Cardiac septum (tissue), 1 donor: ENCODE data around the gene ACP3. TPM values are rescaled to one million over a fixed set of nuclear protein-coding genes. Genes with fewer than 3 reads are reported as not detected.

Experiments
- DNase-seq: peaks from one replicate; pipeline ENCODE4 v3.0.0-alpha.2; 2020; ENCODE audit warnings: low spot score
- intact Hi-C: fragments of 100-400 bp; cut with DNase I; formaldehyde crosslinking; loops from one replicate; pipeline ENCODE4 v1.14.0; 2022
- total RNA-seq: library from RNA; stranded (reverse); fragmentation: NEBNext Ultra II Directional; extraction: Animal tissue kit (Norgen Biotek cat#: 25700); gene quantifications from one replicate; pipeline ENCODE4 v1.2.1, GENCODE V29; 2021
- donor health status: DM: no; HTN: no; CAD: no.

The ACP3 gene
- total RNA-seq, 1 donor from 2014 or later, result 0.78 TPM

DNA sequence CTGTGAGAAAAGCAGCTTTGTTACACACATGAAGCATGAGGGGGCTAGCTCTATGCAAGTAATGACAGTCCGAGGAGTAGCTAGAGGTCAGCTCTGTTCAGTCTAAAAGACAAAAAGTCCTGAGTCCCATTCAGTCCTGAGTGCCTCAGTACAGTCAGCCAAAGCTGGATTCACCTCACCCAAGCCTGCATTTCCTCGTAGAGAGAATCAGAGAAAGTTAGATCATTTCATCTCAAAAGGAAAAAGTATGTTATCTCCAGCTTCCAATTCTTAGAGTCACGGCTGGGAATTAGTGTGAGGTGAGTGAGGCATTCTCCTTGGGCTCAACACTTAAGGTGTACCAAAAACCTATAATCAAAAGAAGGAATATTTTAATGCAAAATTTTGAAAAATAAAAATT is 5.9 kb upstream of the ACP3 start:
- intact Hi-C loops, result no loop called here
- no peak for DNase-seq

DNA sequence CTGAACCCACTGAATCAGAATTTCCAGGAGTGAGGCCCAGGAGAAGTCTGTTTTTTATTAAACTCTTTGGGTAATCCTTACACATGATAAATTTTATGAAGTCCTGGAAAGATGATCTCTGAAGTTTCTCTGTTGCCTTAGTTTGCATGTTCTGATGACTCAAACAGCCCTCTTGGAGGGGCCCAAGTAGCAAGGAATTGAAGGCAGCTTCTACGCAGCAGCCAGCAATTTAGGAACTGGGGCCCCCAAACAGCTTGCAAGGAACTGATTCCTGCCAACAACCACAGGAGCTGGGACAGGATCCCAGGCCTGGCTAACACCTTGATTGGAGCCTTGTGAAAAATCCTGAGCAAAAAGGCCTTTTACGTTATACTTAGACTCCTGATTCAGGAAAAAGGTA is 5.4 kb upstream of the ACP3 start:
- intact Hi-C loops, result no loop called here
- DNase-seq, result no peak

DNA sequence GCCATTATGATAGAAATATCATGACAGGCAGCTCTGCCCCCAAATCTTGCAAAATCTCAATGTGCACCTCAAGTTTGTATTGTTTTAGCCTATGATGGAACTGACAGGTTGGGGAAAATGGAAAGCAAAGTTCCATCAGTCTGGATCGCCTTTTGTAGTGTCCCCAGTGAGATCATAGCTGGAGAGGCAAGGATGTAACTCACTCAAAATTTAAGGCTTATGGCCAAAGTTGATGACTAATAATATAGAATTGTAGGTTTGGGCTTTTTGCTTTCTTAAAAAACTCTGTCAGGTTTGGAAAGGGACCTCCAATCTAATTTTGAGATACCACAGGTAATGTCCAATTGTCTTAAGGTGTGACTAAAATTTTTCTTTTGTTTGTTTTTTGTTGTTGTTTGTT is 1.4 kb upstream of the ACP3 start:
- DNase-seq, result no peak
- intact Hi-C loops, result no loop called here

DNA sequence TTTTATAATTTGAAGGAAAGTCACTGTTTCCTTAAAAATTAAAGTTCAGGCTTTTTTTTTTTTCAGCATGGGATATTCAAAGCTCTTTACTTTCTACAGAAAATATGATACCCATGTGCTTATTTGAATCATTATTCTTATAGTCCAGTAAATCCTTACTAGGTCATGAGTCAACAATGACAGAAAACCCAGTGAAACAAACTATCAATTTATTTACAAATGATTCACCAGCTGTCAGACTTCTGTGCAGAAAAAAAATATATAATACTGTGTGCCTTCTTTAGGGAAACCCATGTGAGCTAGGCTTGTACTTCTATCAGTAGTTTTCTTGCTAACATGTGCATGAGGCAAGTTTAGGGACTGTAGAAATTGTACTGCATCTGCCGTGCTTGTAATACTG is 1.2 kb downstream of the ACP3 start:
- intact Hi-C loops, result no loop called here
- DNase-seq, result no peak

DNA sequence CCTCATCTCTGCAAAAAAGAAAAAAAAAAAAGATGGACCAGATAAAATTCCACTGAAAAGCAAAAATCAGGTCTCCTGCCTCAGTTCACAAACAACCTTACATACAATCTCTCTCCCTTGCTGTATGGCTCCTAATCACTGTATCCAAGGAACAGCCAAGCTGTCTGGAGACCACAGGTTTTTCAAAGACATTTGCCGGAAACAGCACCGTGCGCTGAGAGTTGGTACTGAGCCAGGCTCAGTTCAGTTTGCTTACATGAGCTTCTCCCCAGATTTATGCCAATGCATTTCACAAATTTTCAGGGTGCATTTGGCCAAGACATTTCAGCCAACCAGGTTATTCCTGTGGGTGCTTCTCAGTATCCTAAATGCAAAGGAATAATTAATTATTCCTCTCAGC is 4.1 kb downstream of the ACP3 start:
- no peak for DNase-seq
- intact Hi-C loops, result no loop called here

DNA sequence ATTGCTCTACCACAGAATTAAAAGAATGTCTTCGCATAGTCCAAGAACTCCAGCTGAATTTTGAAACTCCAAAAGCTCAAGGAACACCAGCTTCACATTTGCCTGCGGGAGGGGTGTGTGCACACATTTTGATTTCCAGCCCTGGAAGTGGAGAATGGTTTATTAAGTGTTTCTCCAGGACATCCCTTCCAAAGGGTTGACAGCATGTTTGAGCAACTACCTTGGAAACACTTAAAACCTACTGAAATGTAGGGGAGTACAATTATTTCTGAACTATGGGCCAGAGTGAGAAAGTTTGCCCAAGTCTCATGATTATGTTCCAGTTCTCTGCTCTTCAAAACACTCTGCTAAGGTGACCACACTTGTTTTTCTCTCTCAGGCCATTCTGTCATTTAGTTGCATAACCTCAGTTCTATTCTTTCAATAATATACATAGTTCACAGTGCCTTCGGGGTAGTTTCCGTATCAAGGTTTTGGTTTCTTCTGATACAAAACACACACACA is 7.9 kb downstream of the ACP3 start:
- no peak for DNase-seq
- intact Hi-C loops, result no loop called here

DNA sequence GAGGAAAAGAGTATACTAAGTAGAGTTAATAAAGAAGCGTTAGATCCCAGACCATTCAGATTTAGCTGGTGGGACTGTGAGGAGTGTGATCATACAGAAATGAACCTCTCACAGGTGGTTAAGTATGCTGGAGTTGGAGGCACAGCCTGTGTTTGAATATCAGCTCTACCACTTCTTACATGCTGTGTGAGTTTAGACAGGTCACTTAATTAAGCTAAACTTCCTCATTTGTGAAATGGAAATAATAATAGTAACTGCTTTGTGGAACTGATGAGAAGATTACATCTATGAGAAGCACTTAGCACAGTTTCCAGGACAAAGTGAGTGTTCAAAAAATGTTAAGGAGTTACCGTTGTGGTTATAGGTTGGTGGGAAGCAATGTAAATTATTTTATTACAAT is 8.4 kb downstream of the ACP3 start:
- DNase-seq, result no peak
- intact Hi-C loops, result no loop called here

DNA sequence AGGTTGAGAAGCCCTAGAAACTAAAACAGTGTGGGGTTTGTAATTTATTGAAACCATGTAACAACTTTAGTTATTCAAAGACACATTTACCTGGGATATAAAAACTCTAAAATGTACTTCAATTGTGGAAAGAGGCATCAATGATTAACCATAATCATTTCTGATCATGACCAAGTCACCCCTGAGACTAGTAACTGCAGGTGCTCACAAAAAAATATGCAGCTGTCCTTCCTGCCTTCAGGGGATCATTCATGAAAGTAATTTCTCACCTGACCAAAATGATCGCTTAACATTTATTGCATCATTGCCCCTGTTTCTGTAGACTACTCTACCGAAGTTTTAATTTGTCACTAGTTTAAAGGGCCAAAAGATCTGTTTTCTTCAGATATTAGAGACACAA is 9.0 kb downstream of the ACP3 start:
- DNase-seq, result no peak
- intact Hi-C loops, result no loop called here

DNA sequence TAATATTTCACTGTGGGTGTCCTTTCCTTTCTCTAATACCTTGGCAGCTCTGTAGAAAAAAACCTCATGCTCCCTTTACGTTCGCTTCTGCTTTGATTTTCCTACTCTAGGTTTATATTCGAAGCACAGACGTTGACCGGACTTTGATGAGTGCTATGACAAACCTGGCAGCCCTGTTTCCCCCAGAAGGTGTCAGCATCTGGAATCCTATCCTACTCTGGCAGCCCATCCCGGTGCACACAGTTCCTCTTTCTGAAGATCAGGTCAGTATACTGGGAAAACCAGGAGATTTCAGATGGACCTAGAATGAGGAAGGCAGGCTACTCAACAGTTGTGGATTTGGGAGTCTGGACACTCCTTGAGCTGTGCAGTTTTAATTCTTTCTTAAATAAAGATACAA is 14.9 kb downstream of the ACP3 start:
- intact Hi-C loops, result no loop called here
- DNase-seq, result no peak

DNA sequence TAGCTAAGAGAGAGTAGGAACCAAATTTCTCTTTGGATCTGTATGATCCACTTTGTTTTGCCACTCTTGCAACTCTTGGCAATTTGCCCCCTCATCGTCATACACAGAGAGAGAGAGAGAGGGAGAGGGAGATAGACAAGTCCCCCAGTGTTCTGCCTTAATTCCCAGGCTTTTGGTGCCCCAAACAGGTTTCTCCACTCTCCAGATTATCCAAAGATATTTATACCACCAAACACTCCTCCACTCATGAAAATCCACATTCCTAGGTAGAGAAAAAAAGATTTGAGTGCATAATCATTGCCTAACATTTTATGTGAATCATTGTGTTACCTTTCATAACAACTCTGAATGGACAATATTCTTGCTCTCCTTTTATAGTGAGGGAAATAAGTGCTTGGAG is 15.3 kb downstream of the ACP3 start:
- DNase-seq, result no peak
- intact Hi-C loops, result no loop called here

DNA sequence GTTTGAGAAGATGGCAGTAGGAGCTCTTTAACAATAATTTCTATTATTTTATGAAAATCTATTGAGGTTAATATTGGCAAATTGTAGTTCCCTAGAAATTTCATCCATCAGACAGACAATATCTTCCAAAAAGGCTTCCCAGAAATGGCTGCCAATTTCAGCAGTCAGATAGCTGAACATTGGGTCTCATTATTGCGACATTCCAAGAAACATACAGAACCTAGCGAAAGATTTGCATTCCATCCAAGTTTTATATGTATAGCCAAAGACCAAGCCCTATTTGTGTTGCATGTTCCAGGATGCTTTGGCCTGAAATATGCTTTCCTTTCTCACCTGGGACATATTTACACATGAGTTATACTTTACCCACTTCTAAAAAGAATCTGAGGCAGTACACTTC is 24.5 kb downstream of the ACP3 start:
- no peak for DNase-seq
- intact Hi-C loops, result loop anchor here (2.0 kb wide), 1 partner anchor 87 kb away; no protein-coding TSS in a partner anchor

DNA sequence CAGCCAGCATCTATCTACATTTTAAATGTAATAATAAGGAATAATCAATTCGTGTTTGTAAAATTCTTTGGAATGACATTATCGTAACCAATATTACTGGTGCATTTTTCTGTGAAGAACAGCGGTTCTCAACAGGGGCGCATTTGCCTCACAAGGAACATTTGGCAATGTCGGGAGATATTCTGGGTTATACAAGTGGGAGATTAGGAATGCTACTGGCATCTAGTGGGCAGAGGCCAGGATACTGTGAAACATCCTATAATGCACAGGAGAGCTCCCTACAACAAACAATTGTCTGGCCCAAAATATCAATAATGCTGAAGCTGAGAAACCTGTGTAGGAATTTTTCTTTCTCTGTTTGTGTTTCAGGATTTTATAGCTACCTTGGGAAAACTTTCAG is 25.0 kb downstream of the ACP3 start:
- no peak for DNase-seq
- intact Hi-C loops, result loop anchor here (2.0 kb wide), 1 partner anchor 87 kb away; no protein-coding TSS in a partner anchor

DNA sequence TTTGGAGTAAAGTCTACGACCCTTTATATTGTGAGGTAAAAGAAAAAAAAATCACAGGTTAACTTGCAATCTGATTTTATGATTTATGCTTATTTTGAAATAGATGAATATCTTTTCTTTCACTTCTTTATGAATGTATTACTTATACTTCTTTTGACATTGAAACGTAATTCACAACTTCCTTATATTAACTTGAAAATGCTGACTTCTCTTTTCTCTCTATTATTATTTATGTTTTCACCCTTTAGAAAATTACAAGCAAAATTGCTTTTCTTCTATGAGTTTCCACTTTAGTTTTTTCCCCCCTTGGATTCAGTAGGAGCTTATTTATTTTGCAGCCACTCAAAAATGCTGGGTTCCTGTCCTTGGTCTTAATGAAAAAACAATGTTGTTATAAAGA is 25.4 kb downstream of the ACP3 start:
- no peak for DNase-seq
- intact Hi-C loops, result loop anchor here (2.0 kb wide), 1 partner anchor 88 kb away; no protein-coding TSS in a partner anchor

DNA sequence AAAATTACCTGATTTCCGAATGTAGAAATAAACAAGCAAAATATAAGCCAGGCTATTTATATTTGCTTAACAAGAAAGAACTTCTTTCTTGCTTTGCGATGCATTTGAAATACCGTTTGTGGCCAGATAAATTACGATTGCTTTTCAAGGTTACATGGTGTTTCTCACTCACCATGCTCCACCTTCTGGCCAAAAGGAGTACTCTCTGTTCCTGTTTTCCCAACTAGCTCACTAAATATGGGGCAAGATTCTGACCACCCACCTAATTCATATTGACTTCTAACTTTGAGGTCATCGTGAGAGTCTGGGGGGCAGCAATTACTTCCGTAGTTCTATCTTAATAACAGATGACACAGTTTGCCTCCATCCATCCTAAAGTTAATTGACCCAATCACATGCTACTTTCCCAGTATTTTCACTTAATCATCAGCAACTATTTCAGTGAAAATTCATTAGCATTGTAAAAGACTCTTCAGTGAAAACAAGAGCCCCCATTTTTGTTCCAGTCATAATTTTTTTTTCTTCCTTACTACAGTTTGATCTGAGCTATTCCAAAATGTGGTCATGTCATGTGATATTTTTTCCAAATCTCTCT is 25.9 kb downstream of the ACP3 start:
- no peak for DNase-seq
- intact Hi-C loops, result loop anchor here (2.0 kb wide), 1 partner anchor 88 kb away; no protein-coding TSS in a partner anchor

DNA sequence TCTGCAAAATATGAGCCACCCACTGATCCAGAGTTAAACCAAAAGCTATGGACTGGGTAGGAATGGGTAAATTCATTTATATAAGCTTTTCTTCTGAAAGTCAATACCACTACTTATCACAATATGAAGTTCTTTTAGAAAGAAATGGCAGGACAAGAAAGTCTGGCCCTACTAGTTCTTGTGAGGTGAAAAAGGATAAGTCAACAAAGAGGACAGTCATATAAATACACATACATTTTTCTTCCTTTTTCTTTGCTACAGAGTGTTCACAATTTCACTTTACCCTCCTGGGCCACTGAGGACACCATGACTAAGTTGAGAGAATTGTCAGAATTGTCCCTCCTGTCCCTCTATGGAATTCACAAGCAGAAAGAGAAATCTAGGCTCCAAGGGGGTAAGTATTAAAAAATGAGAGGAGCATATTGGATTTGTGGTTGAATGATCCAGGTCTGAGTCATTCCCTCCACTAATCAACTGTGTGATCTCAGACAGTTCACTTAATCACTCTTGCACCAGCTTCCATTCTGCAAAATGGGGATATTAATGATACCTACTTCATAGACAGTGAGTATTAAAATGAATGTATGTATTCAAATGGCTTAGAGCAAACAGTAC is 27.6 kb downstream of the ACP3 start:
- intact Hi-C loops, result no loop called here
- no peak for DNase-seq

DNA sequence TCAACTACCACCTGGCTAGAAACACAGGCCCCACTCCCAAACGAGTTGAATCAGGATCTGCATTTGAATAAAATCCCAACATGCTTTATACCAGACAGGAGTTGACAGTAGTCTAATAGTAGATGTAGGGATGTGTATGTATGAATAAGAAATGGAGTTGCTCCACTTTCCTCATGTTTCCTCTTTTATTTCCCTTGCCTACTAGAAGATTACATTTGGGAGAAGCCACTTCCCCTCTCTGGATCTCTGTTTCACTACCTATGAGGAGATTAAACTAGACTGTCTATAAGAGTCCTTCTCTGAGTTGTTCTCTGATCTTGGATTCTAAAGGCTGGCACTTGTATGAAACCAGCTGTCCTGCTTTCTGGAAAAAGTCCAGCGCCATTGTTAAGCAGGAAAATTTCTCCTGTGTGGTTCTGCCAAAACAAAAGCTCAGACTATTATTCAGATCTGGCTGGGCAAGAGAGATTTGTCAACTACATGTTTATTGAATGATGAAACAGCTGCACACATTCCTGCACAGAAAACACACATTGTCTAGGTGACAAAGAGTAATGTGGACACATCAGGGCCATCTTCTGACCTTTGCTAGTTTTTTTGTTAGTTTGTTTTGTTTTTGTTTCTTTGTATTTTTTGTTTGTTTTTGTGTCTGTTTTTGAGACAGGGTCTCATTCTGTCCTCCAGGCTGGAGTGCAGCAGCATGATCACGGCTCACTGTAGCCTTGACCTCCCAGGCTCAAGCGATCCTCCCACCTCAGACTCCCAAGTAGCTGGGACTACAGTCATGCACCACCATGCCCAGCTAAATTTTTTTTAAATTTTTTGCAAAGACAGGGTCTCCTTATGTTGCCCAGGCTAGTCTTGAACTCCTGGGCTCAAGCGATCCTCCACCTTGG is 29.9 kb downstream of the ACP3 start:
- intact Hi-C loops, result no loop called here
- DNase-seq, result no peak

DNA sequence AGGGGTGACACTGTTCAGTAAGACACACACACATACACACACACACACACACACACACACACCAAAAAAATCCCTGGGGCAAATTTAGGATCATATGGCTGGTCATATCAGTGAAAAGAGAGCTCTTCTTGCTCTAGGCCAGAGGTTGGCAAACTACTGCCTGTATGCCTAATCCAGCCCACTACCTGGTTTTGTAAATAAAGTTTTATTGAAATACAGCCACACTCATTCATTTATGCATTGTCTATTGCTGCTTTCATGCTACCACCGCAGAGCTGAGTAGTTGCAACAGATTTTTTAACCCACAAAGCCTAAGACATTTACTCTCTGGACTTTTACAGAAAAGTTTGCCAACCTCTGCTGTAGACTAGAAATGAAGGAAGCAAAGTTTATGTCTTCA is 30.6 kb downstream of the ACP3 start:
- no peak for DNase-seq
- intact Hi-C loops, result no loop called here

DNA sequence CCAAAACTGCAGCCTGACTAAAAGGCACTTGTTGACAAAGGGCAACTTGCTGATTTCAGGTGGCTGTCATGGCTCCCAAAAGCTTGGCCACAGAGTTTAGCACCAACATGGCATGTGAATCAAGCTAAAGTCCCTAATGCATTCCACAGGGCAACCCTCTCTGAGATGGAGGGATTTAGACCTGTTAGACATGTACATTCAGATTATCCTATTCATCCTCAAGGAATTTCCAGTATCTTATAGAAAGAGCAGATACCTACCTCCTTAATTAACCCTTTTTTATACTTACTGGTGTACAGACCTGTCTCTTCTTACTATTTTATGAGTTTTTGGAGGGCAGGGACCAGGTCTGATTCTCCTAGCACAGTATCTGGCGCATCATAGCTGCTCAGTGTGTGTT is 31.3 kb downstream of the ACP3 start:
- no peak for DNase-seq
- intact Hi-C loops, result no loop called here

DNA sequence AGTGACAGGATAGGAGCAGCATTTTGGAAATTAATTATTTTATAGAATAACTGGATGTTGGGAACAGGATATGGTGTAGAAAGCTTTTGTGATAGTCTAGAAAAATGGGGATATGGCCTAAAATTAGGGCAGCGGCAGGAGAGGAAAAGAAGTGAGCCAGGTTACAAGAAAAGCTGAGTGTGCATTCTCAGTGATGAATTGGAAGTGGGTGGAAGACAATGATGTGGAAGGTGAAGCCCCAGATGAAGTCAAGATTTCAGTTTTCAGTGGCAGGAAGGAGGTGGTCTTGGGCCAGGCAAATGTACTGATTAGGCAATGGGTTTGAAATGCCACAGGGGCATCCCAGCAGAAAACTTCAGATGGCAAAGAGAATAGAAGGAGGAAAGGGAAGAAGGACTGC is 33.6 kb downstream of the ACP3 start:
- DNase-seq, result no peak
- intact Hi-C loops, result loop anchor here (10.0 kb wide), 1 partner anchor 104 kb away; no protein-coding TSS in a partner anchor

DNA sequence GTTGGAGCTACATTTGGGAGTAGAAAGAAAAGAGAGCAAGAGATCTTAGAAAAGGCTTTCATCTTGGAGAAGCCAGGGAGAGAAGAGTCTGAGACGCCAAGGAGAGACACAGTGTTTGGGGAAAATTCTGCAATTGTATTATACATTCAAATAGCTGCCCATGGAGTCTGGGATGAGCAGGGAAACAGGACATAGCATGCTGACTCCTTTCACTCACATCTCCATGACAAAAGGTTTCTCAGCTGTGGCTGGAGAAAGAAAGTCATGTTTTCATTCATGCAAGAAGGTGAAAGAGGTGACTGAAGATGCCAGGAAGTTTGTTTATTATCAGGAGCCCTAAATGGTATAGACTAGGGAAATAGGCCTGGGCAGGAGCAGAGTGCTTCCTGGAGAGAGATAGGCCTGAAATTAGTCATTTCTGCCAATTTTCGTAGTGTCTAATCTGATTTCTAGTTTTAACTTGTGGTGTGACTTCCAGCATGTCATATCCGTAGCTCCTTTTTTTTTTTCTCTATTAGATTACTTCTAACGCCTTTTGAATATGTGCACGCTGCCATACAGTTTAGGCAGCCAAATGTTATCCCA is 34.1 kb downstream of the ACP3 start:
- DNase-seq, result no peak
- intact Hi-C loops, result loop anchor here (10.0 kb wide), 1 partner anchor 103 kb away; no protein-coding TSS in a partner anchor
